ENCODE data around the gene ETV7.

- TF ChIP-seq CTCF (IDR thresholded peaks at IDR 0.05) (no peak), POLR2A (IDR thresholded peaks at IDR 0.05) (no peak)
These were observed 56.1 kb downstream of the ETV7 start for GRCh38 chr6:36331381-36331780.

Data from sigmoid colon (tissue), 3 donors.